HG02852 (cell line): ENCODE data around the gene CD248.
"Not testable (repeated sequence)": the region's sequence is repeated elsewhere in the genome, so short reads cannot be mapped to it uniquely, and the experiment has no call there.

Source experiments
- ATAC-seq: cut with Tn5 transposase; IDR thresholded peaks from one replicate; pipeline ENCODE4 v1.9.1; 2021; ENCODE audit warnings: mild to moderate bottlenecking, moderate library complexity; ENCODE audit not compliant: unreplicated experiment

Gene CD248

GRCh38 chr11:66328302-66329144 lies 11.7 kb upstream of the CD248 start:
- ATAC-seq = no peak

- ATAC-seq = no peak
Observed at GRCh38 chr11:66328031-66328301, 11.1 kb upstream of the CD248 start.

GRCh38 chr11:66327171-66328030 lies 10.6 kb upstream of the CD248 start:
- ATAC-seq = no peak

- no peak for ATAC-seq
Observed at GRCh38 chr11:66326261-66327111, 9.6 kb upstream of the CD248 start.

- no peak for ATAC-seq
Observed at GRCh38 chr11:66325263-66325671, 8.4 kb upstream of the CD248 start.

- ATAC-seq = no peak
Observed at GRCh38 chr11:66324664-66325063, 7.8 kb upstream of the CD248 start.

GRCh38 chr11:66323684-66324083 lies 6.8 kb upstream of the CD248 start:
- ATAC-seq = no peak

- ATAC-seq = no peak
Observed at GRCh38 chr11:66322732-66323427, 6.0 kb upstream of the CD248 start.

- no peak for ATAC-seq
Observed at GRCh38 chr11:66321606-66322005, 4.8 kb upstream of the CD248 start.

- ATAC-seq = not testable (repeated sequence)
Observed at GRCh38 chr11:66320748-66321147, 3.9 kb upstream of the CD248 start.

GRCh38 chr11:66320289-66320688 lies 3.4 kb upstream of the CD248 start:
- not testable (repeated sequence) for ATAC-seq

GRCh38 chr11:66318600-66318970 lies 1.7 kb upstream of the CD248 start:
- ATAC-seq = no peak

- ATAC-seq = no peak
Observed at GRCh38 chr11:66317723-66318599, 1.1 kb upstream of the CD248 start.

- ATAC-seq = no peak
Observed at GRCh38 chr11:66317322-66317722, 478 bp upstream of the CD248 start.

- ATAC-seq = no peak
Observed at GRCh38 chr11:66315921-66316811, 678 bp downstream of the CD248 start.

GRCh38 chr11:66315498-66315885 lies 1.4 kb downstream of the CD248 start:
- ATAC-seq = no peak

- no peak for ATAC-seq
Observed at GRCh38 chr11:66314561-66315497, 2.0 kb downstream of the CD248 start.

- no peak for ATAC-seq
Observed at GRCh38 chr11:66314186-66314501, 2.7 kb downstream of the CD248 start.
